ENCODE measurements around the gene TNFSF10. TPM values are rescaled to one million over a fixed set of nuclear protein-coding genes. Genes with fewer than 3 reads are reported as not detected.

TNFSF10 gene
- total and polyA plus RNA-seq, 10 of the 15 experiments (the other 5 are each of a cell fraction or from before 2014, with no cell fraction given): 2.1 to 12.3 (median 4.4) TPM

DNA sequence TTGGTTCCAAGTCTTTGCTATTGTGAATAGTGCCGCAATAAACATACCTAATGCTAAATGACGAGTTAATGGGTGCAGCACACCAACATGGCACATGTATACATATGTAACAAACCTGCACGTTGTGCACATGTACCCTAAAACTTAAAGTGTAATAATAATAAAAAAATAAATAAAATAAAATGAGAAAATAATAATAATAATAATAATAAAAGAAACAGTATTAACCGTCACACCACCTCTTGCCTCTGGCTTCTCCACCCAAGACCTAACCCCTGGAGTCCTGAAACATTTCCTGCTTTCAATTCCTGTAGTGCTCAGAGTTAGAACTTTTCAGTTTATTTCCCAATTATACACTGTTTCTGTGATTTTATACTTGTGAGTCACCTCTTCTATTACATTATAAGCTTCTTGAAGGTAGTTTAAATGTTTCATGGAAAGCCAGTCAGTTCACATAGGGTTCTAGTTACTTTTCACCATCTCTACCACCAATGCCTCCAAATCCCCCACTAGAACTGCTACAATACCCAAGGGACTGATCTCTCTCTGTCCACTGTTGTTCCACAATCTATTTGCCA is 56.6 kb downstream of the TNFSF10 start:
- H3K4me1 ChIP-seq (ENCODE audit: control insufficient read depth, insufficient read depth, low read length): no peaks in the 10 kb centered on the region
- H3K27ac ChIP-seq (ENCODE audit: control insufficient read depth, insufficient read depth): no peak overlapping the region
- ATAC-seq: no peak
- no peak overlapping the region for H3K4me2 ChIP-seq (ENCODE audit: control insufficient read depth, insufficient read depth)
- SMC1A ChIA-PET (ENCODE audit: uncharacterized antibody, unreplicated experiment): no interaction called here
- H3K79me2 ChIP-seq (ENCODE audit: control insufficient read depth, insufficient read depth, low read length): no peaks in the 10 kb centered on the region
- BruUV-seq (replicated peaks): no TSS peak
- no peaks in the 10 kb centered on the region for H4K20me1 ChIP-seq (ENCODE audit: control insufficient read depth, insufficient read depth)
- in situ Hi-C loops (cut with MboI) (no loop called here), intact Hi-C loops (cut with micrococcal nuclease; ENCODE audit: unreplicated experiment) (no loop called here)
- no peaks in the 10 kb centered on the region for H3K36me3 ChIP-seq (ENCODE audit: control insufficient read depth in 2 of 2, insufficient read depth in 2 of 2, low read length in 1 of 2)
- CTCF ChIA-PET: interaction anchor here (1.0 kb wide), 1 partner anchor 10 kb away, joined by 5 read pairs; no protein-coding TSS in a partner anchor
- DNase-seq (ENCODE audit: low read depth, low spot score): no peak
- no peaks in the 10 kb centered on the region; a peak in 2 of 4 replicates for H3K27me3 ChIP-seq (replicated peaks in 1 of 2; ENCODE audit: control insufficient read depth in 2 of 2, insufficient read depth in 2 of 2, low read length in 1 of 2)
- no peak overlapping the region for H3K4me3 ChIP-seq
- H3K9ac ChIP-seq (ENCODE audit: control insufficient read depth, insufficient read depth, low read length): no peak overlapping the region
- FAIRE-seq: no peak
- TF ChIP-seq TBL1XR1 (IDR thresholded peaks at IDR 0.05; ENCODE audit: low read depth, low read length) (no peak), IRF5 (IDR thresholded peaks at IDR 0.05; ENCODE audit: borderline replicate concordance) (no peak), NKRF (conservative IDR thresholded peaks at IDR 0.05) (no peak), KAT2A (conservative IDR thresholded peaks at IDR 0.05; ENCODE audit: control insufficient read depth, low read depth, low read length) (no peak), HDGF (IDR thresholded peaks at IDR 0.05) (no peak), CBX5 (IDR thresholded peaks at IDR 0.05; ENCODE audit: low read depth) (no peak), ZNF24 (IDR thresholded peaks at IDR 0.05) (no peak), ASH2L (IDR thresholded peaks at IDR 0.05; ENCODE audit: borderline replicate concordance, low read depth) (no peak), EGR1 (IDR thresholded peaks at IDR 0.05; ENCODE audit: borderline replicate concordance in 1 of 2, low read depth in 2 of 2, low read length in 2 of 2) (no peak), POU2F2 (IDR thresholded peaks at IDR 0.05; ENCODE audit: borderline replicate concordance, low read depth, low read length) (no peak), NFYA (IDR thresholded peaks at IDR 0.05; ENCODE audit: borderline replicate concordance, low read depth, low read length) (no peak), ZNF384 (IDR thresholded peaks at IDR 0.05; ENCODE audit: borderline replicate concordance, low read depth, low read length) (no peak), JUNB (IDR thresholded peaks at IDR 0.05) (no peak), HDAC2 (IDR thresholded peaks at IDR 0.05) (no peak), TCF12 (IDR thresholded peaks at IDR 0.05; ENCODE audit: low read depth, low read length) (no peak), SP1 (IDR thresholded peaks at IDR 0.05; ENCODE audit: low read depth, low read length) (no peak)
- TF ChIP-seq, protein P1, sequence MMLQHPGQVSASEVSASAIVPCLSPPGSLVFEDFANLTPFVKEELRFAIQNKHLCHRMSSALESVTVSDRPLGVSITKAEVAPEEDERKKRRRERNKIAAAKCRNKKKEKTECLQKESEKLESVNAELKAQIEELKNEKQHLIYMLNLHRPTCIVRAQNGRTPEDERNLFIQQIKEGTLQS (IDR thresholded peaks at IDR 0.05; ENCODE audit: borderline replicate concordance, extremely low read depth, low read depth, low read length): no peak
- POLR2A ChIA-PET: no interaction called here
- 50% methylated on average over 4 of the region's 4 CpGs for WGBS (ENCODE audit: insufficient coverage, insufficient replicate concordance, low lambda C conversion rate, missing lambda C conversion rate)
- RAD21 ChIA-PET (ENCODE audit: unreplicated experiment): no interaction called here
- H2AFZ ChIP-seq (ENCODE audit: control insufficient read depth, low read depth, low read length): no peak overlapping the region
- H3K9me3 ChIP-seq (replicated peaks; ENCODE audit: control insufficient read depth, insufficient read depth, low read length): no peaks in the 10 kb centered on the region

Data from GM12878 (cell line).